HG03432 (cell line): ENCODE results near the gene GMPR2.
A peak's percentile ranks its signal among the peaks of the same experiment; 100 is the strongest.
"Not testable (repeated sequence)": the region's sequence is repeated elsewhere in the genome, so short reads cannot be mapped to it uniquely, and the experiment has no call there.

ENCODE experiments used
- ATAC-seq: cut with Tn5 transposase; IDR thresholded peaks from one replicate; pipeline ENCODE4 v1.9.1; 2021; ENCODE audit warnings: mild to moderate bottlenecking, moderate library complexity; ENCODE audit not compliant: unreplicated experiment

GMPR2 gene

DNA sequence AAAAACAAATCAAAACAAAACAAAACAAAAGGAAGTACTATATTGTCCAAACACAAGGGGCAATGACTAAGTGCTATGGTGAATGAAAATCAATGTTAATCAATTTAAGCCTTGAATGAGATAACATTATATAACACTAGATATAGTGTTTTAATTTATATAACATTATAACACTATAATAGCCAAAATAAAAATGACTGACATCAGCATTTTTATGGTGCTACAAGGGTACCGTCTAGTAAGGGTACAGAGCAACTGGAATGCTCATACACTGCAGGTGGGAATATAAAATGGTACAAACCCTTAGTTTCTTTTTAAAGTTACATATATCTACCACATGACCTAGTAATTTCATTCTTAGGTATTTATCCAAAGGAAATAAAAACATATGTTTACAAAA lies 6.3 kb upstream of the GMPR2 start:
- no peak for ATAC-seq

DNA sequence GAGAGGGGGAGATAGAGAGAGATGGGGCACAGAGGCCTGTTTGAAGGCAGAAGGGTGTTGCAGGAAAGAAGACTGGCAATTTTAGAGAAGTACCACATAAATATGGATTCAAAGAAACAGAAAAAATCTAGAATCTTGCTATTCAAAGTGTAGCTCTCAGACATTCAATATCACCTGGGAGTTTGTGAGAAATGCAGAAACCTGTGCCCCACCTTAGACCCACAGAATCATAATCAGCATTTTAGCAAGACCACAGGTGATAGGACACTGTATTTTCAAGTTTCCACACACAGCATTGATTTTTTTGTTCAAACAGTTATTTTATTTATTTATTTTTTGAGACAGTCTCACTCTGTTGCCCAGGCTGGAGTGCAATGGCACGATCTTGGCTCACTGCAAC lies 3.8 kb upstream of the GMPR2 start:
- no peak for ATAC-seq

DNA sequence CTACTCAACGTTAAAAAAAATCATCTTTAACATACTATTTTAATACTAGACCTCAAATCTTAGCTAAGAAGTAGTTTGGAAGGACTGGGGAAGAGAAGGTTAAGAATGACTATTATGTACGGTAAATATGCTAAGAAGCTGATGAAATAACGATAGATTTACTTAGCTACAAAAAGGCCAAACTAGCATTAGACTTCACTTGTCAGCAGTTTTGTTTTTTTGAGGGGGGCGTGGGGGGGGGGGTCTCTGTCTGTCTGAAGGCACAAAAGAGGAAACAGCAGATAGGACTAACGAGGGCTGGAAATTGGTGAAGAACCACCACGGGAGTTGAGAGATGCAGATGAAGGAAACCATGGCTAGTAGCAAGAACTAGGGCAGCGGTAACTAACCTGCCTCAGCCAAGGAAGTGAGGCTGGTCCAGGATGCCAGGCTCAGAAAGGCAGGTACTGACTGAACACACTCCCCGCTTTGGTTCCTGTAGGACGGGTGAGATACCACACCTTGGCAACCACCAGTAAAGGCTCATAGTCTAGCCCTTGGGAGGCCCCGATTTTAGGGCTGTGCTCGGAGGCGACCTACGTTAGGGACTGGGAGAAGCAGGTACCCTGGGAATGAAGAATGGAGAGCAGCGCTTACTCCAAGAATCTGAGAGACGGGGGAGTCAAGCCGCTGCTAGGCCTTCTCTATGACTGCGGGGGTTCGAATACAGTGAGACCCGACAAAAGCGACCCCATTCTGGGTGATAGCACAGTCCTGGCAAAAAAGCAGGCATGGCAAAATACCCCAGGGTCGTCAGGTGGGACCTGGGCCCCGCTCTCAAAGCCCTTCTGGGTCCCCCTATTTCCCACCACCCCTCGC lies 1.2 kb upstream of the GMPR2 start:
- peak; percentile 4 for ATAC-seq

DNA sequence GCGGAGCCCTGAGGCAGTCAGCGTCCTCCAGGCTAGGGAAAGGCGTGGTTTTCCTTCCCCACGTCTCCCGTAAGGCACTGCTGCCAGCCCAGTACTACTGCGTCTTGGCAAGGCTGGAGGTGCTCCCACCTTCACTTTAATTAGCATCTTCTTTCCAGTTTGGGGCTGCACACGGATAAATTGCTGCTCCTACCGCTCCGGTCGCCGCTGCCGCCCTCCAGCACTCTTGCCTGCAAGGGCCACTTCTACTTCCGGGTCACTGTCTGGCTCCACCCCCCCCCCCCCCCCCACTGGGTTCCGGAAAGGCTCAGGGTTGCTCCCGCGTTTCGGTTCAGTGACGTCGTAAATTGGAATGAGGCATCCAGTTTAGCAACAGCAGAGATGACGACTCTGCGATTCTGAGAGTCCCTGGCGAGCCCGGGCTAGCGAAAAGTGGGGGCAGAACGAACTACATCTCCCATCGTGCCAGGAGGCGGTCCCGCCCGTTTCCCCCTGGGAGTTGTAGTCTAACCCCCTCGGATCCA lies 546 bp upstream of the GMPR2 start, which contains the start of gene NEDD8:
TSS of gene NEDD8 (minus strand) at position 247 of the 524 bp plus-strand sequence. CDS start at position 147, 100 bp downstream.
- ATAC-seq = peak; percentile 85

DNA sequence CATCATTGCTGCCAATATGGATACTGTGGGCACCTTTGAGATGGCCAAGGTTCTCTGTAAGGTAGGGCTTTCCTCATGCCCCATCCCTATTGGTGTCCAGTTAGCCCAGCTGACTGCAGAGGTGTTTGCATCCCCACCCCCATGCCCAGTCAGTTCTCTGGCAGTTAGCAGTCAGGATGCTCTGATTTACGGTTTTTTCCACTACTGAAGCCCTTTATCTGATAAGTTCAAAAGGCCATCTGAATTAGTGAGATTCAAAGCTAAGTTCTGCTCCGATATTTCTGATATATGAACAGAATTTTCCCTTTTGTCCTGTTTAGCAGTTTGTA lies 773 bp downstream of the GMPR2 start:
- ATAC-seq = no peak

DNA sequence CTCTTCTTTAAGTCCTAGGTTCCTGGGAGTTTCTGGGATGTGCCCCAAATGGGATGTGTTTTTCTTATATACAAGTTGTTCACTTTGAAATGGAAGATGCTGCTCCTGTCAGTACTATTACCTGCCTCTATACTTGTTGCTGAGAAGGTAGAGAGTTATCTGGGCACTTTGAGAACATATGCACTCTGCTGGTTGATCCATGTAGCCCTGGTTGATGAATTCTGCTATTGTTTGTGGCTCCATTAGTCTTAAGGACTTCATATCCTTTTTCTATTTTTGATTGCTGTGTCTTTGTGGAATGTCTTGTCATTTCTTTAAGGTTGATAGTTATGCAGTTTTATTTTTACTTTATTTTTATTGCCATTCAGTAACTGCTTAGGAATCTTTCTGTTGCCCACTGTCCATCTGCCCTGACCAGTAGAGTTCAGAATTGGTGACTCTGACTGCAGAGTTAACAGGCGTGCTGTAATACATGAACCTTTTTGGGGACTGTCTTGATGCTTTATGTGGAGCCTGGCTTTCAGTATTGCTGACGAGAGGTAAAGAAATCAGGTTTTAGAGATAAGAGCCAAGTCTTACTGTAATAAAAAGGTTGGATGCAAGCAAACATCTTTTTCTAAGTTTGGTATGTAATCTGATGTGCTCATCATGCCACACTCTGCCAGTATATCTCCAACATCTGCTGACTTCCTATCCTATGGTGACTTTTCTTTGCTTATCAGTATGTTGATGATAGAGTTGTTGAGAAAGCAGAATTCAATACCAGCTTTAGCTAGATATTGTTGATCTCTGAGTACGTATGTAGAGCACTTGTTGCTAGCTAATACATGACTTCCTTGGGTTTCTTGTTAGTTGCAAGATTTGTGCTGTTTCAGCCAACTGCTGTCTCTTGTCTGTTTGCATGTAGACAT lies 1.6 kb downstream of the GMPR2 start:
- no peak for ATAC-seq

DNA sequence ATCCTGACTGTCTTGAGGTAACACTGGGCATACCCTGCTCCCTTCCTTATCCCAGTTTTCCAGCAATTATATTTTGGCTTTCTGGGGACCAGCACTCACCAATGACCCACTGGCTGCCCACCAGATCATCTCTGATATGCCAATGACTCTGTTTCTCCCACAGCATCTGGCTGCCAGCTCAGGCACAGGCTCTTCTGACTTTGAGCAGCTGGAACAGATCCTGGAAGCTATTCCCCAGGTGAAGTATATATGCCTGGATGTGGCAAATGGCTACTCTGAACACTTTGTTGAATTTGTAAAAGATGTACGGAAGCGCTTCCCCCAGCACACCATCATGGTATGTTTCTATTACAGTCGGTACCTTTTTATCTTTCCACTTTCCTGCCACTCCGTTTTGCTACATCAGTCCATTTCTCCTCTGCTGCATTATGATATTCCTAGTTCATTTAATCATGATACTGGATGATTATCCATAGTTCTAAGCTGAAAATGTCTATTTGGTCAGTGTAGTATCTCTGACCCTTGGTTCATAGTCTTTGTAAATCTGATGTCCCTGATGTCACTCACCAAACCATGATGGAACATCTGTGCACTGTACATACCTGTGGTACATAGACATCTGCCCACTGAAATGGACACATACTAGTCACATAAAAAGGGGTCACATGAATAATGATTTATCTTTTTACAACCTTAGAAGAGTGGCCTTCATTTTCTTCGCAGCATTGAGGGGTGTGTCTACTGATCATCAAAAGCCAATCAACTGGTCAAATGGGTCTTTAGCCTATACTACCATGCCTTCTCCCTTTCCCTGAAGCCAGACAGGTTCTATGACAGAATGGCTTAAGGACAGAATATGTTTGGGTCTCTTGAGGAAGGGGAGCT lies 3.3 kb downstream of the GMPR2 start:
- no peak for ATAC-seq

DNA sequence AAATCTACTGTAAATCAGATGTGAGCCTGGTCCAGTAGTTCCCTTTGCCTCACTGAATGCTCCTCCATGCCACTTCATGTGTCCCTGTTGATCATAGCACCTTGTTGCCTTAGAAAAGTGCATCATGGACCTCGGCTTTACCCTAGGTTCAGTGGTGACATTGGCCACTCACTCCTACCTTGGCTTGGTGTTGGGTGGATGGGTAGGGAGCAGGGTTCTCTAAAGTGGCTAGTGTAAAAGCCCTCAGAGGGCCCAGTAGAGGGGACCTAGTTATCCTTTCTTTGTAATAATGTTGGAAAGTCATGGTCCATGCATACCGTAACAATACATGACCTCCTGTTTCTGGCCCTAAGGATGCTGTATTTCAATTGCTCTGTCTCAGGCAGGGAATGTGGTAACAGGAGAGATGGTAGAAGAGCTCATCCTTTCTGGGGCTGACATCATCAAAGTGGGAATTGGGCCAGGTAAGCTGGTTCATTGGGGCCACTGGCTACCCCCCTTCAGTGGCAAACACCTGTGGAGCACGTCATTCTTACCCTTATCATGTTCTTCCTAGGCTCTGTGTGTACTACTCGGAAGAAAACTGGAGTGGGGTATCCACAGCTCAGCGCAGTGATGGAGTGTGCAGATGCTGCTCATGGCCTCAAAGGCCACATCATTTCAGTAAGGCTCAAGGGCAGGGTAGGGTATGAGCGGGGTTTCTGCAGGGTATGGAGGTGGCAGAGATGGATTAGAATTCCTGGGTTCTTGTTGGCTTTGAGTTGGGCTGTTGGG lies 4.1 kb downstream of the GMPR2 start:
- ATAC-seq = no peak

DNA sequence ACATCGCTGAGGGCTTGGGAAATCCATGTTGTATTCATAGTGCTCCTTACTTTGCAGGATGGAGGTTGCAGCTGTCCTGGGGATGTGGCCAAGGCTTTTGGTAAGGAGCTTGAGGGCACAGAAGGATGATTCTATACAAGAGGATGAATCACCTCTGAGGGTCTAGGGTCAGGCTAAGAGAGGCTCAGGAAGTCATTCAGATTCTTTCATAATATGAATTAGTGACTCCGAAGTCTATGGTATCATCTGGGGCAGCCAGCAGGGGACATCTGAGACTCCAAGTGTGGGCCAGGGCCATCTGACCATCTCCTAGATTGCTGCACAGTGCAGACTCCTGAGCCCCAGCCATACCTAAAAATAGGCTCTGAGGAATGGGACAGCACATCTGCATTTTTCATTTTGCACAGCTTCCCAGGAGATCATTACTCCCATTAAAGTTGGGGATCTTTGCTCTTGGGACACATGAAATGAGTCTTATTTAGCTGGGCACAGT lies 4.8 kb downstream of the GMPR2 start:
- no peak for ATAC-seq

DNA sequence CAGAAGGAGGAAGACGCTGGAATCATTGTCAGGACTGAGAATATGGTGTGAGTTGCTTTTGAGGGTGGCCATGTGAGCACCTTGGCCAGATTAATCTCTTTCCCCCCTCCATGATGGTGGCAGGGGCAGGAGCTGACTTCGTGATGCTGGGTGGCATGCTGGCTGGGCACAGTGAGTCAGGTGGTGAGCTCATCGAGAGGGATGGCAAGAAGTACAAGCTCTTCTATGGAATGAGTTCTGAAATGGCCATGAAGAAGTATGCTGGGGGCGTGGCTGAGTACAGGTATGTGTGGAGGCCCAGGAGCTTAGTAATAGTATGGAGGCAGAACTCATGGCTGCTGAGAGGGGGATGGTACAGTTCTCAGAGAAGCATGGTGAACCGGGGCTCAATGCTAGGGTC lies 5.4 kb downstream of the GMPR2 start:
- no peak for ATAC-seq

DNA sequence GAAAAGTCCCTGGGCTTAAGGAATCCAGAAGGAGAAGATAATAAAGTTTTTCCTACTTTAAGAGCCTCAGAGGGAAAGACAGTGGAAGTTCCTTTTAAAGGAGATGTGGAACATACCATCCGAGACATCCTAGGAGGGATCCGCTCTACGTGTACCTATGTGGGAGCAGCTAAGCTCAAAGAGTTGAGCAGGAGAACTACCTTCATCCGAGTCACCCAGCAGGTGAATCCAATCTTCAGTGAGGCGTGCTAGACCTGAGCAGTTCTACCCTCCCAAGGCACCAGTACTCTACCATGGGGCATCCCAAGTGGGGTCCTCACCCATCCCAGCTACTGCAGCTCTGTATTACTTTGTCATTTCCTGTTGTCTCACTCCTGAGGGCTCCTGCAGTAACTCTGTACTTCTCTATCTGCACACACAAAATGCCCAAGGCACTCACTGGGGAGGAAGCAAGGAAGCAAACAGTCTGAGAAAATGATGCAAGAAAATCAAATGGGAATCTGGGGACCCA lies 5.9 kb downstream of the GMPR2 start:
- no peak for ATAC-seq

DNA sequence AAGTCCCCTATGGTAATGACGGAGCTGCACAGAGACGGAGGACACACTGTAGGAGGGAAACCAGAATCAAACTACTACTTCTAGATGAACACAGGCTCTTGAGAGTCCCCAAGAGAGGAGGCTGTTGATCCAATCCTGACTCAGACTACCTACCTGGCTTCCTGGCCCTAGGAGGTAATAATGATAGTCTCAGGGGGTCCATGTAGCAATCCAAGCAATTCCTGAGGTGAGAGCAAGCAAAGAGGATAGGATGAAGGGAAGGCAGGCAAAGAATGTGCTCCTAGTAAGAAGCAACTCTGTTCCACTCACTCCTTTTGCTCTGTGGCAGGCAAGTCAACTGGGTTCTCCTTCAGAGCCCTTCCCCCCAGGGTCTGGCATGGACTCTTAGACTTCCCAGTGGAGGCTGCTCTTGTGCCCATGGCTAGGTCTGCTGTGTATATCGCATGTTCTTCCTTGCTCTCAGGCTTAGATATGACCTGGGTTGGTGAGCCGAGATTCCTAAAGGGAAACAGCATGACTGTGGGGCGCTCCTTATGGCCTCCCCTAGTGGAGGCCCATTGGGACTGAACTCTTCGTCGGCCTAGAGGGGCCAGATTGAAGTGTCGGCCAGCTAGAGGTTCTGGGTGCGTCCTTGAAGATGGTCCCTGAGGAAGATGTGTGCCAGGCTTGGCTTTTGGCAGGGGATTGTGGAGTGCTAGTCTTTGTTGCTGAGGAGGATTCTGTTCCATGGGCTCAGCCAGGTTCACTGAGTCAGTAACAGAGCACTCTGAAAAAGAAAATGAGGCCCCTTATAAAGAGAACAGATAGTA lies 7.6 kb downstream of the GMPR2 start:
- no peak for ATAC-seq

DNA sequence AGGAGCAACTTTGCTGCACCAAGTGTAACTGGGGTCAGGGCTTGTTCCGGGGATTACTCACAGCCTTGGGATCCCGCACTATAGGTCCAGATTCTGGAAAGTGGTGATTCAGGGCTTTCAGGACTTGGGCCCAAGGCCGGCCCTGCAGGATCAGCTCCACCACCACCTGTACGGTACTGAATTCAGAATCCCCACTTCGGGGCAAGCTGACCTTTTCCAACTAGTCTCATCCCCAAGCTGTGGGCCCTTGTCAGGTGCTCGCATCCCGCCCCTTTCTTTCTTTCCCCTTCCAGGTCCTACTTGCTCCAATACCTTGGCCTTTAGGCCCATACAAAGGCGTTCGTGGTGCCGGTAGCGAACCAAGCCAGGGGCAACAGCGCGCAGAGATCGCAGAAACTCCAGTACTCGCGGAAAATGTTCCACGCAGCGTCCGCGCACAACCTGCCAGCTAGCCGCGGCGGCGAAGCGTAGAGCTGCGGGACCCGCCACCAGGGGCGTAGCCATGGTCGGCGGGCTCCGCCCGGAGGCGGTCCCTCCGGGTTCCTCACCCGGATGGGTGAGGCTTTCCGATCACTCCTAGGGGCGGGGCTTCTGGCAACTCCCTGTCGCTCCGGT lies 9.2 kb downstream of the GMPR2 start:
- ATAC-seq = peak; percentile 83

DNA sequence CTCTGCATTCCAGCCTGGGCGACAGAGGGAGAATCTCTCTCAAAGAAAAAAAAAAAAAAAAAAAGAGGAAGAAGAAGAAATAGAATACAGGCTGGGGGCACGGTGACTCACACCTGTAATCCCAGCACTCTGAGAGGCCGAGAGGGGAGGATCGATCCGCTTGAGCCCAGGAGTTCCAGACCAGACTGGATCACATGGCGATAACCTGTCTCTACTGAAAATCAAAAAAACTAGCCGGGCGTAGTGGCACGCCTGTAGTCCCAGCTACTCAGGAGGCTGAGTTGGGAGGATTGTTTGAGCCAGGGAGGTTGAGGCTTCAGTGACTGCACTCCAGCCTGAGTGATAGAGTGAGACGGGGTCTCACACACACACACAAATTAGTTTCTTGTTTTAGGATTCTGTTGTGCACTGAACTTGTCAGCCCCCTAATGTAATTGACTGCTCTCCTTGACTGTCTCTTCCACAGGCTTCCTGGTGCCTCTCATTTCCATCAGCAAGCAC lies 10.7 kb downstream of the GMPR2 start:
- ATAC-seq = no peak

DNA sequence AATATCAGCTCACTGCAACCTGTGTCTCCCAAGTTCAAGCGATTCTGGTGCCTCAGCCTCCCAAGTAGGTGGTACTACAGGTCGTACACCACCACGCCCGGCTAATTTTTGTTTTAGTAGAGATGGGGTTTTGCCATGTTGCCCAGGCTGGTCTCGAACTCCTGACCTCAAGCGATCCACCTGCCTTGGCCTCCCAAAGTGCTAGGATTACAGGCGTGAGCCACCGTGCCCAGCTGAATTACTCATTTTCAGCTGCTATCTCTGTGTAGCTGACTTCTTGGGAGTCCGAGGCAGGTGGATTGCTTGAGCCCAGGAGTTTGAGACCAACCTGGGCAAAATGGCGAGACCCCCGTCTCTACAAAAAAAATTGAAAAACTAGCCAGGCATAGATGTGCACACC lies 12.6 kb downstream of the GMPR2 start:
- ATAC-seq = not testable (repeated sequence)

DNA sequence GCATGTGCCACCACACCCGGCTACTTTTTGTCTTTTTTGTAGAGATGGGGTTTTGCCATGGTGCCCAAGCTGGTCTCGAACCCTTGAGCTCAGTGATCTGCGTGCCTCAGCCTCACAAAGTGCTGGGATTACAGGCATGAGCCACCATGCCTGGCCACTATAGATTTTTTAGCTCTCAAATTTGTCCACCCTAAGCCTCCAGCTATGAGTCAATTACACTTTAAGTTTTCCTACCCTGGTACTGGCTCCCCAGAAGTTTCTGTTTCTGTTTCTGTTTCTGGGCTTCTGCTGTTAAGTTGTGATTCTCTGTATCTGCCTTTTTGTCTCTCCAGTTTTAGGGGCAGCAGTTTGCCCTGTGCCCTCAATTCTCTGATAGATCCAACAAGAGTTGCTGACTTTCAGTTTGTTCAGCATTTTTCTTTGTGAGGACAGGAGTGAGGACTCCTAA lies 14.1 kb downstream of the GMPR2 start:
- ATAC-seq = no peak

DNA sequence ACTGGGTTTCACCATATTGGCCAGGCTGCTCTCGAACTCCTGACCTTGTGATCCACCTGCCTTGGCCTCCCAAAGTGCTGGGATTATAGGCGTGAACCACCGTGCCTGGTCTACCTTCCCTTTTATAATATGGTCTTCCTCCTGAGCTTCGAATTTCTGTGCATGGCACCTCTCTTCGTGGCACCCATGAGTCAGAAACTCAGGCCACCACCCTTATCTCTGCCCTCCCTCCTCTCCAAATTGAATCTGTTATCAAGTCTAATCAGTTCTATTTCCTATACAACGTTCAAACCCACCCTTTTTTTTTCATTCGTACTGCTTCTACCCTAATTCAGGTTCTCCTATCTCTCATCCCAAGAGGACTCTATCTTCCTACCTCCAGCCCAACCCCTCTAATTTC lies 14.7 kb downstream of the GMPR2 start:
- ATAC-seq = no peak
